GM18870 (cell line): ENCODE data around the gene MUC22.
"Not testable (repeated sequence)": the region's sequence is repeated elsewhere in the genome, so short reads cannot be mapped to it uniquely, and the experiment has no call there.

ENCODE experiments used
- ATAC-seq: cut with Tn5 transposase; IDR thresholded peaks from one replicate; pipeline ENCODE4 v1.9.1; 2021; ENCODE audit warnings: moderate library complexity; ENCODE audit not compliant: unreplicated experiment

MUC22 gene

GRCh38 chr6:31010393-31011060, at the start of gene MUC22:
Gene MUC22 (plus strand): TSS chr6:31010474. CDS start chr6:31010707, 233 bp downstream.
- no peak for ATAC-seq

GRCh38 chr6:30960907-30961673, 49.2 kb upstream of the MUC22 start:
- ATAC-seq = no peak

GRCh38 chr6:30962716-30963115, 47.6 kb upstream of the MUC22 start:
- no peak for ATAC-seq

- ATAC-seq = no peak
Measured at GRCh38 chr6:30963641-30964040, 46.6 kb upstream of the MUC22 start.

- ATAC-seq = no peak
Measured at GRCh38 chr6:30964075-30964474, 46.2 kb upstream of the MUC22 start.

GRCh38 chr6:30965140-30965601, 45.1 kb upstream of the MUC22 start:
- no peak for ATAC-seq

GRCh38 chr6:30966154-30966553, 44.1 kb upstream of the MUC22 start:
- no peak for ATAC-seq

- not testable (repeated sequence) for ATAC-seq
Measured at GRCh38 chr6:30969171-30969570, 41.1 kb upstream of the MUC22 start.

- ATAC-seq = no peak
Measured at GRCh38 chr6:30970946-30971345, 39.3 kb upstream of the MUC22 start.

- no peak for ATAC-seq
Measured at GRCh38 chr6:30972816-30973215, 37.5 kb upstream of the MUC22 start.

GRCh38 chr6:30974490-30975252, 35.6 kb upstream of the MUC22 start:
- ATAC-seq = no peak

GRCh38 chr6:30979141-30979540, 31.1 kb upstream of the MUC22 start:
- no peak for ATAC-seq

GRCh38 chr6:30979690-30980089, 30.6 kb upstream of the MUC22 start:
- ATAC-seq = no peak

- no peak for ATAC-seq
Measured at GRCh38 chr6:30981942-30982772, 28.1 kb upstream of the MUC22 start.

- ATAC-seq = no peak
Measured at GRCh38 chr6:30983439-30983838, 26.8 kb upstream of the MUC22 start, which contains the start of gene MUC21. Gene MUC21 (plus strand): TSS chr6:30983718. CDS start chr6:30983959, 241 bp downstream.

GRCh38 chr6:30985490-30985889, 24.8 kb upstream of the MUC22 start:
- ATAC-seq = no peak

GRCh38 chr6:30987304-30987703, 23.0 kb upstream of the MUC22 start:
- ATAC-seq = no peak

GRCh38 chr6:30988209-30988825, 22.0 kb upstream of the MUC22 start:
- ATAC-seq = no peak

GRCh38 chr6:30990422-30991086, 19.7 kb upstream of the MUC22 start:
- ATAC-seq = no peak

- no peak for ATAC-seq
Measured at GRCh38 chr6:30991891-30992290, 18.4 kb upstream of the MUC22 start.
